Heart left ventricle (tissue), 16 donors: ENCODE data around the gene NKX6-1. TPM values are rescaled to one million over a fixed set of nuclear protein-coding genes. Genes with fewer than 3 reads are reported as not detected.

Experiments
- ATAC-seq, 4 donors: fragments of 200-7000 bp; cut with Tn5 transposase; one replicate each; pipeline ENCODE4 v1.9.1; 2020 to 2022; ENCODE audit warnings: moderate library complexity in 4 of 4, mild to moderate bottlenecking in 3 of 4, moderate number of reproducible peaks in 1 of 4
- DNase-seq, 5 donors: peaks; one replicate each; pipeline ENCODE4 v3.0.0-alpha.2; 2020
- H3K27ac ChIP-seq, 12 donors: fragments of 200-600 bp; sonication (generic) in 4 of 12; one replicate each; pipeline versions ENCODE4 v1.5.0 to v1.8.0; 2016 to 2022; ENCODE audit warnings: mild to moderate bottlenecking in 2 of 12
- H3K27me3 ChIP-seq, 9 donors: fragments of 200-600 bp; sonication (generic) in 2 of 9; one replicate each; pipeline versions ENCODE4 v1.5.1 to v1.8.0; 2016 to 2022; ENCODE audit warnings: mild to moderate bottlenecking in 3 of 9
- H3K36me3 ChIP-seq, 9 donors: fragments of 200-600 bp; sonication (generic) in 2 of 9; one replicate each; pipeline versions ENCODE4 v1.5.0 to v1.8.0; 2018 to 2022; ENCODE audit warnings: mild to moderate bottlenecking in 2 of 9
- H3K4me1 ChIP-seq, 12 donors: fragments of 200-600 bp; sonication (generic) in 4 of 12; one replicate each; pipeline versions ENCODE4 v1.5.0 to v1.8.0; 2016 to 2022; ENCODE audit warnings: mild to moderate bottlenecking in 3 of 12
- H3K4me3 ChIP-seq, 12 donors: fragments of 200-600 bp; sonication (generic) in 4 of 12; one replicate each; pipeline versions ENCODE4 v1.5.0 to v1.8.0; 2017 to 2022; ENCODE audit warnings: mild to moderate bottlenecking in 9 of 12, moderate library complexity in 4 of 12
- H3K9me3 ChIP-seq, 12 donors: fragments of 200-600 bp; sonication (generic) in 4 of 12; one replicate each; pipeline versions ENCODE4 v1.5.0 to v1.8.0; 2016 to 2022; ENCODE audit warnings: mild to moderate bottlenecking in 1 of 12
- POLR2A ChIP-seq, 2 donors: fragments of 450-650 bp; IDR thresholded peaks; one replicate each; pipeline ENCODE4 v1.6.1; 2017; ENCODE audit warnings: antibody characterized with exemption in 2 of 2, mild to moderate bottlenecking in 2 of 2, moderate library complexity in 2 of 2
- WGBS, 4 donors: extraction: QIAGEN DNeasy Blood & Tissue Kit in 2 of 4; methylation state at CpG; one replicate each; pipeline versions ENCODE4 v1.1.5 to v1.1.7; 2013 to 2018; 5-methylcytosine and 5-hydroxymethylcytosine counted together
- intact Hi-C, 10 donors: fragments of 100-400 bp; cut with DNase I; formaldehyde crosslinking; loops; one replicate each; pipeline versions ENCODE4 v1.11.1 to v1.14.2; 2022
- polyA plus RNA-seq, 2 donors: library from polyadenylated mRNA; stranded (reverse); fragments of 200-250 nt; gene quantifications; one replicate each; pipeline ENCODE4 v1.2.3, GENCODE V29; 2013
- total RNA-seq, 9 donors: library from RNA; depleted of rRNA in 2 of 9; stranded (reverse); fragments of >200 nt in 2 of 9; fragmentation: NEBNext Ultra II Directional in 3 of 9; extraction: Animal tissue kit (Norgen Biotek cat#: 25700) in 3 of 9; gene quantifications; one replicate each; pipeline versions ENCODE4 v1.1.0 to v1.2.4, GENCODE V29; 2016 to 2023
- TF ChIP-seq, protein P1 (sequence below), 12 donors: fragments of 200-600 bp; sonication (generic) in 4 of 12; IDR thresholded peaks; one replicate each; pipeline versions ENCODE4 v1.5.0 to v1.8.0; 2018 to 2022; ENCODE audit warnings: antibody characterized with exemption in 12 of 12, mild to moderate bottlenecking in 5 of 12
- donor health status: ischemic (EF 13 %, LVEDD 7.1; RV severe dilation, severe dysfunction).
- donor health status: healthy with polysubstance abuse.
- donor health status: DM: no; HTN: yes; CAD: no.
- donor health status: DM: no; HTN: no; CAD: no.
- donor health status: ischemic (EF 25% LVEDD 6.9; RV normal size, moderate dysfunction).
- donor health status: ischemic (EF 25% LVEDD 5.7; RV mildly dilated, moderate dysfunction).
- donor health status: healthy.
- donor health status: DM: yes; HTN: yes; CAD: no.
- donor health status: ischemic (EF 35%, LVEDD 5.7; RV mildly dilated, moderate dysfunction).
- donor health status: nonischemic (EF 11% LVEDD 7.7; RV severe dilation, severe dysfunction).
- donor health status: DM: yes; HTN: yes; CAD: no.
- donor health status: PGD.
- donor health status: ischemic (EF 29% LVEDD 5.4; RV normal size, mild dysfunction).
- donor health status: nonischemic (EF 23%, LVEDD 6.1; RV moderate dilation, normal function).

The NKX6-1 gene
- total and polyA plus RNA-seq, 11 donors = 0.32 TPM; not detected in 10

DNA sequence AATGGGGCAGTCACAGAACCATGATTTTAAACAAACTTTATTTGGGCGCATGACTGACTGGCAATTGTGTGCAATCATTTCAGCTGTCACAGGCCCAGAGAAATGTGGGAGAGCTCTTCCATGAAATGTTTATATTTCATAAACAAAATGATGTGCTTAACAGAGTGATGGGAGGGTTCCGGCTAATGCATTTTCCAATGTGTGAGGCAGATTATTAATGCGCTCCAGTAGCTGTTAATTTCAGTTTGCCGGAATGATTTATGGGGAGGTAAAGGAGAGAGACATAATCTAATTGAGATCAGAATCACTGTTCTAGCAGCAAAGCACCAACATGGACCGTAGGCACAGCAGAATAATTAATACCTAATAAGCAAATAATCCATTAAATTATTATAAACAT, 55.6 kb downstream of the NKX6-1 start:
- peaks cover 0 to 26% (median 0%) of the 10 kb centered on the region in 9 donors for H3K27me3 ChIP-seq
- DNase-seq (no peak), ATAC-seq (no peak)
- intact Hi-C loops = no loop called here
- H3K4me3 ChIP-seq = no peak overlapping the region
- 88 to 90% (median 90%) methylated on average over 5 of the region's 5 CpGs for WGBS, 4 donors
- H3K27ac ChIP-seq = no peak overlapping the region
- no peaks in the 10 kb centered on the region for H3K36me3 ChIP-seq
- H3K9me3 ChIP-seq = no peaks in the 10 kb centered on the region
- TF ChIP-seq, protein P1, sequence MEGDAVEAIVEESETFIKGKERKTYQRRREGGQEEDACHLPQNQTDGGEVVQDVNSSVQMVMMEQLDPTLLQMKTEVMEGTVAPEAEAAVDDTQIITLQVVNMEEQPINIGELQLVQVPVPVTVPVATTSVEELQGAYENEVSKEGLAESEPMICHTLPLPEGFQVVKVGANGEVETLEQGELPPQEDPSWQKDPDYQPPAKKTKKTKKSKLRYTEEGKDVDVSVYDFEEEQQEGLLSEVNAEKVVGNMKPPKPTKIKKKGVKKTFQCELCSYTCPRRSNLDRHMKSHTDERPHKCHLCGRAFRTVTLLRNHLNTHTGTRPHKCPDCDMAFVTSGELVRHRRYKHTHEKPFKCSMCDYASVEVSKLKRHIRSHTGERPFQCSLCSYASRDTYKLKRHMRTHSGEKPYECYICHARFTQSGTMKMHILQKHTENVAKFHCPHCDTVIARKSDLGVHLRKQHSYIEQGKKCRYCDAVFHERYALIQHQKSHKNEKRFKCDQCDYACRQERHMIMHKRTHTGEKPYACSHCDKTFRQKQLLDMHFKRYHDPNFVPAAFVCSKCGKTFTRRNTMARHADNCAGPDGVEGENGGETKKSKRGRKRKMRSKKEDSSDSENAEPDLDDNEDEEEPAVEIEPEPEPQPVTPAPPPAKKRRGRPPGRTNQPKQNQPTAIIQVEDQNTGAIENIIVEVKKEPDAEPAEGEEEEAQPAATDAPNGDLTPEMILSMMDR (IDR thresholded peaks at IDR 0.05) = no peak
- no peak for TF ChIP-seq POLR2A (IDR thresholded peaks at IDR 0.05)
- H3K4me1 ChIP-seq = no peaks in the 10 kb centered on the region

DNA sequence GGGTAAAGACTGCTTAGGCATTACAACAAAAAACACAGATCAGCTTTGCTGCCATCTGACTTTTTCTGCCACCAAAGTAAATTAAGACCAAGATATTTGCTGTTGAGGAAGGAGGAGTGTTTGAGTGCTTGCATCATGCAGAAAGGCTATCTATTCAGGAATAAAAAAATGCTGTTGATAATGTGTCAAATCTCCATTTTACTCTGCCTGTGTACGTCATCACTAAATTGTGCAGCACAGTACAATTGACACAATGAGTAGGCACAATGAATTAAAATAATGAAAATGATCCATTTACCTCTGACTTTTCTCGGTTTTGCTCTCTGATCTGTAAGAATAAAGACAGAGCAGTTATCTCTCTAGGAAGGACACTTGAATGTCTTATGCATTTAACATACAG, 56.3 kb downstream of the NKX6-1 start:
- WGBS, 4 donors = 66 to 74% (median 70%) methylated on average over 2 of the region's 2 CpGs
- TF ChIP-seq POLR2A (IDR thresholded peaks at IDR 0.05) = no peak
- TF ChIP-seq, protein P1 (IDR thresholded peaks at IDR 0.05) = no peak

More for the DNA sequence above, 56.3 kb downstream of the NKX6-1 start:
- ATAC-seq = no peak
- DNase-seq = no peak
- Histone ChIP-seq H3K27me3 (peaks cover 0 to 26% (median 2%) of the 10 kb centered on the region in 9 donors), H3K9me3 (no peaks in the 10 kb centered on the region), H3K27ac (no peak overlapping the region), H3K4me1 (no peaks in the 10 kb centered on the region), H3K4me3 (no peak overlapping the region), H3K36me3 (no peaks in the 10 kb centered on the region)
- intact Hi-C loops = no loop called here

Other genes with a start within 250 kb of the NKX6-1 start
- gene CDS1, start 83.8 kb upstream of the NKX6-1 start, total RNA-seq = 1 to 10 TPM in 2 of 9 donors, under 1 TPM in 7; 0.25 to 1.7 (median 0.44) TPM
- gene CDS1, start 83.8 kb upstream of the NKX6-1 start, polyA plus RNA-seq = under 1 TPM; 0.15 to 0.90 TPM